ENCODE measurements around the gene PITPNB.

PITPNB gene

GRCh38 chr22:27927608-27928007 is 8.6 kb upstream of the PITPNB start:
- Histone ChIP-seq H3K79me2 (ENCODE audit: control insufficient read depth, low read length) (peaks cover 21% of the 10 kb centered on the region), H3K9me2 (replicated peaks; ENCODE audit: control insufficient read depth, low read length) (no peaks in the 10 kb centered on the region), H3K27me3 (ENCODE audit: control insufficient read depth, low read length) (no peaks in the 10 kb centered on the region), H3K4me1 (ENCODE audit: control insufficient read depth, low read length) (no peaks in the 10 kb centered on the region), H4K20me1 (ENCODE audit: control insufficient read depth, insufficient read depth, low read depth, low read length) (no peaks in the 10 kb centered on the region), H3F3A (ENCODE audit: control insufficient read depth, insufficient read depth) (no peaks in the 10 kb centered on the region), H3K4me2 (ENCODE audit: low read length) (no peak overlapping the region), H3K9me3 (ENCODE audit: control insufficient read depth, insufficient read depth, low read length) (peaks cover 3% of the 10 kb centered on the region; the same call in 1 of the 2 replicates), H3K36me3 (ENCODE audit: control insufficient read depth, low read length) (peaks cover 24% of the 10 kb centered on the region), H3K4me3 (ENCODE audit: low read length) (no peak overlapping the region), H3K27ac (ENCODE audit: low read depth, low read length) (no peak overlapping the region)
- TF ChIP-seq EZH2phosphoT487 (IDR thresholded peaks at IDR 0.05; ENCODE audit: borderline replicate concordance, low read length) = no peak
- TF ChIP-seq CTCF (IDR thresholded peaks at IDR 0.05; ENCODE audit: low read depth, low read length, poor library complexity, severe bottlenecking) = no peak

- no peaks in the 10 kb centered on the region for H3K27me3 ChIP-seq (ENCODE audit: control insufficient read depth, low read length)
- no peaks in the 10 kb centered on the region for H3F3A ChIP-seq (ENCODE audit: control insufficient read depth, insufficient read depth)
- no peaks in the 10 kb centered on the region for H4K20me1 ChIP-seq (ENCODE audit: control insufficient read depth, insufficient read depth, low read depth, low read length)
- H3K9me2 ChIP-seq (replicated peaks; ENCODE audit: control insufficient read depth, low read length) = no peaks in the 10 kb centered on the region
- peaks cover 43% of the 10 kb centered on the region for H3K36me3 ChIP-seq (ENCODE audit: control insufficient read depth, low read length)
- TF ChIP-seq CTCF (IDR thresholded peaks at IDR 0.05; ENCODE audit: low read depth, low read length, poor library complexity, severe bottlenecking) = no peak
- TF ChIP-seq EZH2phosphoT487 (IDR thresholded peaks at IDR 0.05; ENCODE audit: borderline replicate concordance, low read length) = no peak
- H3K4me1 ChIP-seq (ENCODE audit: control insufficient read depth, low read length) = peaks cover 12% of the 10 kb centered on the region
- no peak overlapping the region for H3K4me3 ChIP-seq (ENCODE audit: low read length)
- no peak overlapping the region for H3K4me2 ChIP-seq (ENCODE audit: low read length)
- peaks cover 3% of the 10 kb centered on the region; the same call in 1 of the 2 replicates for H3K9me3 ChIP-seq (ENCODE audit: control insufficient read depth, insufficient read depth, low read length)
- peaks cover 44% of the 10 kb centered on the region for H3K79me2 ChIP-seq (ENCODE audit: control insufficient read depth, low read length)
- no peak overlapping the region for H3K27ac ChIP-seq (ENCODE audit: low read depth, low read length)
These were observed 6.3 kb upstream of the PITPNB start for GRCh38 chr22:27925331-27925730.

- Histone ChIP-seq H3K4me1 (ENCODE audit: control insufficient read depth, low read length) (peaks cover 40% of the 10 kb centered on the region), H3K9me2 (replicated peaks; ENCODE audit: control insufficient read depth, low read length) (no peaks in the 10 kb centered on the region), H3K27ac (ENCODE audit: low read depth, low read length) (peak overlapping the region; percentile 57; the same call in 1 of the 2 replicates), H4K20me1 (ENCODE audit: control insufficient read depth, insufficient read depth, low read depth, low read length) (peaks cover 29% of the 10 kb centered on the region), H3K4me3 (ENCODE audit: low read length) (peak overlapping the region; percentile 90), H3K27me3 (ENCODE audit: control insufficient read depth, low read length) (no peaks in the 10 kb centered on the region), H3K79me2 (ENCODE audit: control insufficient read depth, low read length) (peaks cover 89% of the 10 kb centered on the region), H3K36me3 (ENCODE audit: control insufficient read depth, low read length) (peaks cover 66% of the 10 kb centered on the region), H3F3A (ENCODE audit: control insufficient read depth, insufficient read depth) (no peaks in the 10 kb centered on the region), H3K4me2 (ENCODE audit: low read length) (peak overlapping the region; percentile 85), H3K9me3 (ENCODE audit: control insufficient read depth, insufficient read depth, low read length) (no peaks in the 10 kb centered on the region)
- TF ChIP-seq CTCF (IDR thresholded peaks at IDR 0.05; ENCODE audit: low read depth, low read length, poor library complexity, severe bottlenecking) (no peak), EZH2phosphoT487 (IDR thresholded peaks at IDR 0.05; ENCODE audit: borderline replicate concordance, low read length) (no peak)
These were observed 1.1 kb upstream of the PITPNB start for GRCh38 chr22:27919942-27920755.
